ENCODE results near the gene ORC4.

DNA sequence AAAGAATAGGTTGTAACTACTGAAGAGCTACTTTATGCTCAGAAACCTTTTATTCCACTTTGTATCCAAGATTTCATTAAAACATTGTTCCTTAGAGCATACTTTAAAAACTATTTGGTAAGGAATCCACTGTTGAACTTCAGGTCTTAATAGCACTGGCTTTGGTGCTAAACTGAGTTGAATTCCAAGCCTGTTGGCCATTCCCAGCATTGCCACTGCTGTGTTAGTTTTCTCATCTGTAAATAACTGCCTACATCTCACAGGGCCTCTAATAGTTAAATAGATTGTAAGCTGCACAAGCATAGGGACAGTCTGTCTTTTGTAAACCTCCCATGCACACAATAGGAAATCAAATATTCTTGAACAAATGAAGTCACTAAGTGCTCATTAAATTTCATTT lies 86.6 kb downstream of the ORC4 start:
- TF ChIP-seq EZH2 (IDR thresholded peaks at IDR 0.05; ENCODE audit: insufficient read depth, poor library complexity, severe bottlenecking) (no peak), EZH2phosphoT487 (IDR thresholded peaks at IDR 0.05; ENCODE audit: insufficient read depth, low read depth) (no peak)
